Measurements from ENCODE around the gene PDZD2. TPM values are rescaled to one million over a fixed set of nuclear protein-coding genes. Genes with fewer than 3 reads are reported as not detected.

PDZD2 gene
- total and polyA plus RNA-seq, 2 experiments from 2014 or later = 8.3 to 16.9 TPM

DNA sequence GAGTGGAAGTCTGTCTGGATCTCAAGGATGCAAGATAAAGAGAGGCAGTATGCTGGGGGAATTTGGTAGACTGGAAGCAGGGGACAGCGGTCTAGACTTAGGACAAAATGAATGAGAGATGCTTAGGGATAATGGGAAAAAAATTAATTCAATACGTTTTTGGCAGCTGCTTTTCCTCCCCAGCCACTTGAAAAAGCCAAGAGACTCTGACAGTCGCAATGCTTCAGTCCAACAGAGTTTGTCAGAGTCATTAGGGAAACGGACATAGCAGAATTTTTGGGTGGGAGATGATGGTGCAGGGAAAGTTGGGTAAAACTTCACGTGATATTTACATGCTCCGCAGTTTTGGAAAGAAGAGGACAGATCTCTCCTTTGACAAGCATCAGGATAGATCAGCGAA, 405.5 kb downstream of the PDZD2 start (continued):
- TF ChIP-seq CTCF (conservative IDR thresholded peaks at IDR 0.05; ENCODE audit: low read depth in 2 of 2) (no peak), JUNB (IDR thresholded peaks at IDR 0.05; ENCODE audit: unreplicated experiment) (no peak), ZNF114 (CRISPR knock-in tag; IDR thresholded peaks at IDR 0.05) (no peak), EZH2 (IDR thresholded peaks at IDR 0.05; ENCODE audit: low read depth, unreplicated experiment) (no peak), POLR2AphosphoS5 (IDR thresholded peaks at IDR 0.05; ENCODE audit: low read depth) (no peak), CREB1 (CRISPR knock-in tag; IDR thresholded peaks at IDR 0.05; ENCODE audit: low read depth) (no peak), ETS1 (IDR thresholded peaks at IDR 0.05) (no peak), REST (IDR thresholded peaks at IDR 0.05; ENCODE audit: unreplicated experiment) (no peak), NANOG (IDR thresholded peaks at IDR 0.05; ENCODE audit: borderline replicate concordance) (no peak)

DNA sequence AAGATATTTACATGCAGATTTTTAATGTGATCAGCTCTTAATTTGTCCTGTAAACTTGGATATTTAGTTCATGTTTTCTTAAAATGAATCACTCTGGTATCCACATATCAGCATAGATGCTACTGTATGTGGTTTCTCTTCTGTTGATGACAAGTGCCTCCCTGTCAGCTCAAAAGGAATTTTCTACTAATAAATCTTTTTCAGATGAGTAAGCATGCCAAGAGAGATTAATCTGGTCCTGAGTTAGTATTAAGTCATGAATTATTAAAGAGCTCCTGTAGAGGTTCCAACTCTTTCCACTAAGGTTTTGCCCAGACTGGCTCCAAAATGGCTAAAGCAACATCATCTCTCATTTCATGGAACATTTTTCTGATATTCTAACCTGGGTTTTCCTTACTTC, 406.0 kb downstream of the PDZD2 start:
- no peaks in the 10 kb centered on the region for H3K9me2 ChIP-seq (ENCODE audit: insufficient read depth)
- H3K4me3 Mint-ChIP-seq = no peak overlapping the region
- H3K36me3 Mint-ChIP-seq (ENCODE audit: low read depth) = peaks cover 26% of the 10 kb centered on the region
- no peaks in the 10 kb centered on the region for H3F3A ChIP-seq (replicated peaks; ENCODE audit: low read depth)
- H2AFZ ChIP-seq = no peak overlapping the region
- H3K9me3 Mint-ChIP-seq = peaks cover 27% of the 10 kb centered on the region
- H3K4me1 ChIP-seq (ENCODE audit: insufficient read depth) = no peaks in the 10 kb centered on the region
- H3K27ac ChIP-seq (ENCODE audit: low read depth) = no peak overlapping the region
- H3K36me3 ChIP-seq (ENCODE audit: insufficient read depth) = peaks cover 4% of the 10 kb centered on the region; the same call in 1 of the 2 replicates
- no peak overlapping the region for H3K4me2 ChIP-seq
- no peaks in the 10 kb centered on the region for H3K27me3 ChIP-seq (ENCODE audit: insufficient read depth)
- H3K4me1 Mint-ChIP-seq = peaks cover 5% of the 10 kb centered on the region; the same call in 1 of the 3 replicates
- H3K4me3 ChIP-seq = no peak overlapping the region
- peaks cover 2% of the 10 kb centered on the region for H3K27me3 Mint-ChIP-seq (ENCODE audit: insufficient read depth, low read depth, poor library complexity)
- H3K79me2 ChIP-seq (replicated peaks; ENCODE audit: insufficient read depth) = no peaks in the 10 kb centered on the region
- no peak for DNase-seq (ENCODE audit: low spot score)
- no peak for ATAC-seq
- H4K20me1 ChIP-seq (replicated peaks; ENCODE audit: insufficient read depth) = no peaks in the 10 kb centered on the region
- H3K27ac Mint-ChIP-seq = no peak overlapping the region
- TF ChIP-seq REST (IDR thresholded peaks at IDR 0.05; ENCODE audit: unreplicated experiment) (no peak), EZH2 (IDR thresholded peaks at IDR 0.05; ENCODE audit: low read depth, unreplicated experiment) (no peak), NANOG (IDR thresholded peaks at IDR 0.05; ENCODE audit: borderline replicate concordance) (no peak), CTCF (conservative IDR thresholded peaks at IDR 0.05; ENCODE audit: low read depth in 2 of 2) (no peak)

All from GM23338 (cell line).